ENCODE results near the gene URB2.

GRCh38 chr1:229657993-229658755 is 32.1 kb downstream of the URB2 start:
- TF ChIP-seq CREB1 (CRISPR knock-in tag; IDR thresholded peaks at IDR 0.05; ENCODE audit: low read depth), result no peak
- no peak for TF ChIP-seq CTCF (conservative IDR thresholded peaks at IDR 0.05; ENCODE audit: low read depth in 2 of 2)
- no peak for TF ChIP-seq REST (IDR thresholded peaks at IDR 0.05; ENCODE audit: unreplicated experiment)
- no peak for TF ChIP-seq ETS1 (IDR thresholded peaks at IDR 0.05)
- no peak for TF ChIP-seq POLR2AphosphoS5 (IDR thresholded peaks at IDR 0.05; ENCODE audit: low read depth)
- no peak for TF ChIP-seq EZH2 (IDR thresholded peaks at IDR 0.05; ENCODE audit: low read depth, unreplicated experiment)
